Kidney (tissue), 14 donors: Measurements from ENCODE around the gene CLTCL1. TPM values are rescaled to one million over a fixed set of nuclear protein-coding genes. Genes with fewer than 3 reads are reported as not detected.
"Not testable (repeated sequence)": the region's sequence is repeated elsewhere in the genome, so short reads cannot be mapped to it uniquely, and the experiment has no call there.

Experiments
- DNase-seq, 5 donors: peaks; one replicate each; pipeline ENCODE4 v3.0.0-alpha.2; 2013 to 2020
- FAIRE-seq: peaks from 2 replicates; lab custom pipeline; 2012; peaks lifted over from hg19 to GRCh38; lab: Jason Lieb, UNC
- H3K27ac ChIP-seq, 2 donors: one replicate each; pipeline ENCODE4 v1.7.0; 2013; ENCODE audit warnings: low read depth in 2 of 2, low read length in 2 of 2, inconsistent platforms in 1 of 2
- H3K27me3 ChIP-seq: one replicate; pipeline ENCODE4 v1.7.1; 2013; ENCODE audit warnings: low read length, inconsistent platforms; ENCODE audit not compliant: control insufficient read depth, insufficient read depth
- H3K36me3 ChIP-seq, 3 donors: one replicate each; pipeline versions ENCODE4 v1.7.0 to v1.7.1; 2013; ENCODE audit warnings: low read length in 3 of 3, control low read depth in 1 of 3, inconsistent platforms in 1 of 3; ENCODE audit not compliant: insufficient read depth in 3 of 3, control insufficient read depth in 2 of 3
- H3K4me1 ChIP-seq, 3 donors: one replicate each; pipeline versions ENCODE4 v1.7.0 to v1.7.1; 2013; ENCODE audit warnings: low read length in 3 of 3, inconsistent platforms in 1 of 3, low read depth in 1 of 3; ENCODE audit not compliant: control insufficient read depth in 2 of 3, insufficient read depth in 2 of 3
- H3K4me3 ChIP-seq, 3 donors: one replicate each; pipeline versions ENCODE4 v1.7.0 to v1.8.1; 2013; ENCODE audit warnings: low read length in 3 of 3, control low read depth in 1 of 3, inconsistent platforms in 1 of 3
- H3K9ac ChIP-seq, 3 donors: one replicate each; pipeline versions ENCODE4 v1.7.0 to v1.7.1; 2013; ENCODE audit warnings: low read length in 3 of 3, control low read depth in 1 of 3, inconsistent platforms in 1 of 3
- H3K9me3 ChIP-seq, 3 donors: one replicate each; pipeline versions ENCODE4 v1.7.0 to v1.7.1; 2013; ENCODE audit warnings: low read length in 3 of 3, control low read depth in 1 of 3, inconsistent platforms in 1 of 3; ENCODE audit not compliant: control insufficient read depth in 2 of 3, insufficient read depth in 1 of 3
- CTCF ChIP-seq: IDR thresholded peaks from 3 replicates; pipeline ENCODE4 v1.5.1; 2012; ENCODE audit warnings: mild to moderate bottlenecking, moderate library complexity, borderline replicate concordance; ENCODE audit not compliant: insufficient read depth; ENCODE audit errors: extremely low read depth
- intact Hi-C: fragments of 100-400 bp; cut with DNase I; formaldehyde crosslinking; loops from one replicate; pipeline ENCODE4 v1.11.1; 2022
- polyA plus RNA-seq: library from polyadenylated mRNA; stranded (reverse); fragments of 350-450 nt; fragmentation: Illumina TruSeq; extraction: RNeasy Lipid Tissue Mini Kit (QIAGEN cat#74804); gene quantifications from one replicate; pipeline ENCODE4 v1.2.3, GENCODE V29; 2014; ENCODE audit warnings: low read depth, low replicate concordance; ENCODE audit not compliant: insufficient read depth
- total RNA-seq: library from RNA; stranded (reverse); fragmentation: NEBNext Ultra II Directional; extraction: Animal tissue kit (Norgen Biotek cat#: 25700); gene quantifications from one replicate; pipeline ENCODE4 v1.2.1, GENCODE V29; 2021
- donor health status: control.
- donor health status: control.
- donor health status: control.
- donor health status: control.
- donor health status: control.
- donor health status: DM: yes; HTN: yes; CAD: no.
- donor health status: Normal renal cell carcinoma (clear cell type).

Gene CLTCL1
- total and polyA plus RNA-seq, 2 donors from 2014 or later, result 4.0 to 6.3 TPM

- H3K36me3 ChIP-seq, result peaks cover 0 to 2% (median 0%) of the 10 kb centered on the region in 3 donors
- H3K27me3 ChIP-seq, result no peaks in the 10 kb centered on the region
- DNase-seq, result no peak
- intact Hi-C loops, result no loop called here
- no peaks in the 10 kb centered on the region for H3K9me3 ChIP-seq
- FAIRE-seq, result no peak
- peak overlapping the region in 2 of 3 donors; percentile 48 for H3K4me3 ChIP-seq
- H3K4me1 ChIP-seq, result no peaks in the 10 kb centered on the region
- no peak for TF ChIP-seq CTCF
- H3K9ac ChIP-seq, result peak overlapping the region in 1 of 3 donors; percentile 15
- peak overlapping the region in 1 of 2 donors; percentile 54 for H3K27ac ChIP-seq
Measured at GRCh38 chr22:19260194-19260593, 31.3 kb downstream of the CLTCL1 start.

- H3K4me1 ChIP-seq, H3K36me3 ChIP-seq, DNase-seq, H3K27me3 ChIP-seq, intact Hi-C loops, H3K9ac ChIP-seq, H3K9me3 ChIP-seq, H3K4me3 ChIP-seq, FAIRE-seq, H3K27ac ChIP-seq: not testable (repeated sequence)
Measured at GRCh38 chr22:19258968-19259288, 32.6 kb downstream of the CLTCL1 start.

- no peak for TF ChIP-seq CTCF
Measured at GRCh38 chr22:19258371-19258770, 33.1 kb downstream of the CLTCL1 start.

GRCh38 chr22:19256362-19256761 lies 35.2 kb downstream of the CLTCL1 start:
- H3K36me3 ChIP-seq, H3K9me3 ChIP-seq, FAIRE-seq, H3K9ac ChIP-seq, intact Hi-C loops, DNase-seq, H3K4me1 ChIP-seq, H3K27ac ChIP-seq, H3K4me3 ChIP-seq, H3K27me3 ChIP-seq: not testable (repeated sequence)

More at GRCh38 chr22:19258371-19258770, 33.1 kb downstream of the CLTCL1 start:
- H3K36me3 ChIP-seq, result peaks cover 0 to 2% (median 0%) of the 10 kb centered on the region in 3 donors
- no peak overlapping the region for H3K27ac ChIP-seq
- H3K4me1 ChIP-seq, result no peaks in the 10 kb centered on the region
- H3K27me3 ChIP-seq, result no peaks in the 10 kb centered on the region
- FAIRE-seq, result no peak
- intact Hi-C loops, result no loop called here
- no peak for DNase-seq
- no peak overlapping the region for H3K4me3 ChIP-seq
- no peaks in the 10 kb centered on the region for H3K9me3 ChIP-seq
- H3K9ac ChIP-seq, result no peak overlapping the region
